Upper lobe of right lung (tissue), 1 donor: ENCODE results near the gene GINS2. TPM values are rescaled to one million over a fixed set of nuclear protein-coding genes. Genes with fewer than 3 reads are reported as not detected.

Experiments
- ATAC-seq: fragments of 200-7000 bp; cut with Tn5 transposase; one replicate; pipeline ENCODE4 v1.9.1; 2020; ENCODE audit warnings: mild to moderate bottlenecking, moderate library complexity
- DNase-seq: peaks from one replicate; pipeline ENCODE4 v3.0.0-alpha.2; 2020
- H3K27ac ChIP-seq: fragments of 200-600 bp; one replicate; pipeline ENCODE4 v1.8.0; 2022
- H3K27me3 ChIP-seq: fragments of 200-600 bp; one replicate; pipeline ENCODE4 v1.8.0; 2022; ENCODE audit warnings: mild to moderate bottlenecking
- H3K36me3 ChIP-seq: fragments of 200-600 bp; one replicate; pipeline ENCODE4 v1.8.0; 2022
- H3K4me1 ChIP-seq: fragments of 200-600 bp; one replicate; pipeline ENCODE4 v1.8.0; 2022
- H3K4me3 ChIP-seq: fragments of 200-600 bp; one replicate; pipeline ENCODE4 v1.8.0; 2022; ENCODE audit warnings: mild to moderate bottlenecking
- H3K9me3 ChIP-seq: fragments of 200-600 bp; one replicate; pipeline ENCODE4 v1.8.0; 2022
- CTCF ChIP-seq: fragments of 200-600 bp; IDR thresholded peaks from one replicate; pipeline ENCODE4 v1.8.0; 2022; ENCODE audit warnings: antibody characterized with exemption
- intact Hi-C: fragments of 100-400 bp; cut with DNase I; formaldehyde crosslinking; loops from one replicate; pipeline ENCODE4 v1.11.0; 2022
- total RNA-seq: library from RNA; stranded (reverse); fragmentation: NEBNext Ultra II Directional; extraction: Animal tissue kit (Norgen Biotek cat#: 25700); gene quantifications from one replicate; pipeline ENCODE4 v1.2.1, GENCODE V29; 2021
- donor health status: DM: no; HTN: yes; CAD: no; lungs with severe emphysema.

The GINS2 gene
- total RNA-seq, 1 donor from 2014 or later = 0.46 TPM

DNA sequence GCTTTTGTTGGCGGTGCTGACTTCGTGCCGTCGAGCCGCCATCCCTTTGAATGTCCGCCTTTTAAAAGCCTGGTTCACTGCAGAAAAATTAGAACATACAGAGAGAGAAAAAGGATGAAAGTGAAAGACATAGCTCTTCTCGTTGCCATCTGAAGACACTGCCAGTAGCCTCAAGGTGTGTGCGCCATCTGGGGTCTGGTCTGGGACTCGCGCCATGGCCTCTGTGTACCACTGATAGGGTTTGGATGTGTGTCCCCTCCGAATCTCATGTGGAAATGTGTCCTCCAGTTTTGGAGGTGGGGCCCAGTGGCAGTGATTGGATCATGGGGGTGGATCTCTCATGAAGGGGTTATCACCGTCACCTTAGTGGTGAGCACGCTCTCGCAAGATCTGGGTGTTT, 60.1 kb downstream of the GINS2 start:
- no peaks in the 10 kb centered on the region for H3K27me3 ChIP-seq
- peaks cover 18% of the 10 kb centered on the region for H3K4me1 ChIP-seq
- intact Hi-C loops = no loop called here
- no peak overlapping the region for H3K27ac ChIP-seq
- ATAC-seq = no peak
- TF ChIP-seq CTCF = no peak
- H3K9me3 ChIP-seq = no peaks in the 10 kb centered on the region
- H3K36me3 ChIP-seq = peaks cover 5% of the 10 kb centered on the region
- H3K4me3 ChIP-seq = no peak overlapping the region
- no peak for DNase-seq

DNA sequence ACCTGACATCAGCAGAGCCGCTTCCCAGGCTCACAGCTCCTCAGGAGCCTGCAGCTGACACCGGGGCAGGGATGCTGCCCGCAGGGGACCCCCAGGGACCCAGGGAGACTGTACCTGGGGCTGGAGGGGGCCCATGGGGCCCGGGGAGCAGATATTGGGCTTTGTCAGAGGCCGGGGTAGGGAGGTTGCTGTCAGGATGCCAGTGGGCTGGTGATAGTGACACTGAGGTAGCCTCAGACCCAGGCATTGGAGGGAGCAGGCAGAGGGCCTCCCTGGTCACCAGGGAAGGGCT, 60.5 kb downstream of the GINS2 start:
- DNase-seq = no peak
- peaks cover 18% of the 10 kb centered on the region for H3K4me1 ChIP-seq
- no peak overlapping the region for H3K4me3 ChIP-seq
- no peaks in the 10 kb centered on the region for H3K27me3 ChIP-seq
- no peak for TF ChIP-seq CTCF
- no peak overlapping the region for H3K27ac ChIP-seq
- H3K36me3 ChIP-seq = peaks cover 5% of the 10 kb centered on the region
- no peak for ATAC-seq
- intact Hi-C loops = no loop called here
- H3K9me3 ChIP-seq = no peaks in the 10 kb centered on the region

GRCh38 chr16:85627526-85628264, 61.1 kb downstream of the GINS2 start:
- Histone ChIP-seq H3K36me3 (peaks cover 5% of the 10 kb centered on the region), H3K4me1 (peaks cover 18% of the 10 kb centered on the region), H3K9me3 (no peaks in the 10 kb centered on the region), H3K27me3 (no peaks in the 10 kb centered on the region), H3K4me3 (no peak overlapping the region), H3K27ac (no peak overlapping the region)
- TF ChIP-seq CTCF = no peak
- DNase-seq = no peak
- ATAC-seq = no peak
- intact Hi-C loops = no loop called here

DNA sequence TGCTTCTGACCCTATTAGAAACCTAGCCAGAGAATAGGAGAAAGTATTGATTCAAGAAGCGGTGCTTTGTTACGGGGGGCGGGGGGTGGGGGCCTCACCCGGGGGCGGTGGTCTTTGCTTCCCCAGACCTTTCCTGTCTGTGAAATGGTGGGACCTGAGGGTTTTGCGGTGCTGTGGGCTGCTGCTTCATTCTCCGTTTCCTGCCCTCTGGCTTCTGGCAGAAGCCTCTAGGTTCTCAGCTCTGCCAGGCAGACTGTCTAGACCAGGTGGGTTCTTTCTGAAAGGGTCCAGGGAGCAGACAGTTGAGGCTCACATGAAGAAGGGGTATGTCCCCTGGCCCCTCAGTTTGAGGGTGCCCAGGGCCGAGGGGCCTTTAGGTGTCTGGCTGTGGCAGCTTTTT, 61.7 kb downstream of the GINS2 start:
- Histone ChIP-seq H3K27me3 (no peaks in the 10 kb centered on the region), H3K9me3 (no peaks in the 10 kb centered on the region), H3K4me1 (peaks cover 18% of the 10 kb centered on the region), H3K27ac (no peak overlapping the region), H3K4me3 (no peak overlapping the region), H3K36me3 (peaks cover 5% of the 10 kb centered on the region)
- no peak for DNase-seq
- TF ChIP-seq CTCF = no peak
- ATAC-seq = no peak
- intact Hi-C loops = no loop called here

Other genes with a start within 250 kb of the GINS2 start
- gene GSE1, start 75.6 kb downstream of the GINS2 start, total RNA-seq = 87.2 TPM
- 2.7 TPM for gene C16orf74, start 62.1 kb upstream of the GINS2 start, total RNA-seq
- 20.0 TPM for gene EMC8, start 110.6 kb upstream of the GINS2 start, total RNA-seq
- gene COX4I1, start 110.7 kb upstream of the GINS2 start, total RNA-seq = 382 TPM
- 43.1 TPM for gene IRF8, start 210.2 kb upstream of the GINS2 start, total RNA-seq